K562 (cell line): ENCODE data around the gene DTL. TPM values are rescaled to one million over a fixed set of nuclear protein-coding genes. Genes with fewer than 3 reads are reported as not detected.

Experiments used
- AFF1 ChIP-seq, 2 experiments: fragments of 450-650 bp; IDR thresholded peaks; 2 replicates each; pipeline ENCODE4 v1.6.1; 2018; ENCODE audit warnings: mild to moderate bottlenecking in 2 of 2, low read depth in 1 of 2; ENCODE audit not compliant: partially characterized antibody in 2 of 2
- CSDE1 ChIP-seq, 2 experiments: fragments of 450-650 bp; IDR thresholded peaks; 2 replicates each; pipeline ENCODE4 v1.6.1; 2016; ENCODE audit warnings: mild to moderate bottlenecking in 1 of 2
- E2F6 ChIP-seq, 2 experiments: IDR thresholded peaks; 2 replicates each; pipeline ENCODE4 v1.6.1; 2011; ENCODE audit warnings: borderline replicate concordance in 1 of 2, control low read depth in 1 of 2, low read depth in 1 of 2, low read length in 1 of 2, mild to moderate bottlenecking in 1 of 2, mixed read lengths in 1 of 2, moderate library complexity in 1 of 2; ENCODE audit not compliant: insufficient read depth in 1 of 2, insufficient read length in 1 of 2, poor library complexity in 1 of 2, severe bottlenecking in 1 of 2; ENCODE audit errors: extremely low read depth in 1 of 2
- ESRRB ChIP-seq: fragments of 250-450 bp; sonication (Bioruptor Pico); IDR thresholded peaks from 2 replicates; pipeline ENCODE4 v1.5.0; 2020; ENCODE audit warnings: mild to moderate bottlenecking, moderate library complexity, borderline replicate concordance
- KAT7 ChIP-seq: sonication (generic); formaldehyde crosslinking; IDR thresholded peaks from 2 replicates; pipeline ENCODE4 v1.8.0; 2022; ENCODE audit warnings: missing genetic modification reagents, mild to moderate bottlenecking, borderline replicate concordance
- MCM5 ChIP-seq: fragments of 450-650 bp; IDR thresholded peaks from 2 replicates; pipeline ENCODE4 v1.6.1; 2016; ENCODE audit warnings: low read depth
- MTF1 ChIP-seq: fragments of 250-450 bp; sonication (Bioruptor Pico); IDR thresholded peaks from 2 replicates; pipeline ENCODE4 v1.9.0; 2021; ENCODE audit warnings: moderate library complexity, mild to moderate bottlenecking, inconsistent platforms, borderline replicate concordance
- NKRF ChIP-seq: fragments of 450-650 bp; IDR thresholded peaks from 2 replicates; pipeline ENCODE4 v1.6.1; 2016; ENCODE audit warnings: borderline replicate concordance
- TEAD2 ChIP-seq: fragments of 450-650 bp; IDR thresholded peaks from 2 replicates; pipeline ENCODE4 v1.6.1; 2016; ENCODE audit warnings: missing genetic modification characterization, control low read depth, missing compliant biosample characterization
- polyA plus RNA-seq, 8 experiments: library from polyadenylated mRNA; depleted of rRNA in 4 of 8; stranded (reverse) in 5 of 8; unstranded in 3 of 8; fragments of >200 nt; fragmentation: Nextera tagmentation in 2 of 8; fragmentation: Illumina TruSeq in 1 of 8; extraction: Ambion mirVana in 2 of 8; extraction: Trizol in 1 of 8; gene quantifications; 2 replicates each; pipeline versions ENCODE4 v1.2.1 to v1.2.3, GENCODE V29; 2011 to 2014; ENCODE audit warnings: inconsistent platforms in 1 of 8, missing spikeins in 1 of 8
- total RNA-seq, 7 experiments: library from RNA; depleted of rRNA in 6 of 7; stranded (reverse); fragments of >200 nt in 6 of 7; fragmentation: Illumina TruSeq in 2 of 7; extraction: Trizol in 2 of 7; gene quantifications; 2 replicates each; pipeline versions ENCODE4 v1.2.1 to v1.2.3, GENCODE V29; 2011 to 2021; ENCODE audit warnings: low replicate concordance in 1 of 7
- TF ChIP-seq, protein P1 (sequence below): sonication (generic); formaldehyde crosslinking; IDR thresholded peaks from 2 replicates; pipeline ENCODE4 v1.5.0; 2020; ENCODE audit warnings: missing genetic modification reagents
- TF ChIP-seq, protein P2 (sequence below): fragments of 250-450 bp; sonication (Bioruptor Pico); IDR thresholded peaks from 2 replicates; pipeline ENCODE4 v1.4.0; 2020; ENCODE audit warnings: mild to moderate bottlenecking, moderate library complexity
- TF ChIP-seq, protein P3 (sequence below): fragments of 250-450 bp; sonication (Bioruptor Pico); IDR thresholded peaks from 2 replicates; pipeline ENCODE4 v1.4.0; 2020; ENCODE audit warnings: borderline replicate concordance

The DTL gene
- total and polyA plus RNA-seq, 9 of the 15 experiments (the other 6 are each of a cell fraction or from before 2014, with no cell fraction given), result 38.3 to 81.0 (median 63.2) TPM

GRCh38 chr1:212118167-212118871 is 82.8 kb downstream of the DTL start (continued):
- TF ChIP-seq, protein P1, sequence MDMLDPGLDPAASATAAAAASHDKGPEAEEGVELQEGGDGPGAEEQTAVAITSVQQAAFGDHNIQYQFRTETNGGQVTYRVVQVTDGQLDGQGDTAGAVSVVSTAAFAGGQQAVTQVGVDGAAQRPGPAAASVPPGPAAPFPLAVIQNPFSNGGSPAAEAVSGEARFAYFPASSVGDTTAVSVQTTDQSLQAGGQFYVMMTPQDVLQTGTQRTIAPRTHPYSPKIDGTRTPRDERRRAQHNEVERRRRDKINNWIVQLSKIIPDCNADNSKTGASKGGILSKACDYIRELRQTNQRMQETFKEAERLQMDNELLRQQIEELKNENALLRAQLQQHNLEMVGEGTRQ (CRISPR knock-in tag), result no peak
- TF ChIP-seq E2F6 (IDR thresholded peaks at IDR 0.05; ENCODE audit: borderline replicate concordance in 1 of 2, extremely low read depth in 1 of 2, insufficient read depth in 1 of 2, insufficient read length in 1 of 2, low read depth in 1 of 2, low read length in 1 of 2, poor library complexity in 1 of 2, severe bottlenecking in 1 of 2) (no peak), MTF1 (CRISPR knock-in tag) (no peak), ESRRB (CRISPR knock-in tag) (no peak), CSDE1 (IDR thresholded peaks at IDR 0.05) (no peak), TEAD2 (tag) (no peak), MCM5 (no peak), NKRF (no peak), AFF1 (IDR thresholded peaks at IDR 0.05; ENCODE audit: low read depth in 1 of 2, partially characterized antibody in 2 of 2) (no peak), KAT7 (CRISPR knock-in tag) (peak; percentile 49; the same call in 1 of the 2 replicates)
- TF ChIP-seq, protein P2, sequence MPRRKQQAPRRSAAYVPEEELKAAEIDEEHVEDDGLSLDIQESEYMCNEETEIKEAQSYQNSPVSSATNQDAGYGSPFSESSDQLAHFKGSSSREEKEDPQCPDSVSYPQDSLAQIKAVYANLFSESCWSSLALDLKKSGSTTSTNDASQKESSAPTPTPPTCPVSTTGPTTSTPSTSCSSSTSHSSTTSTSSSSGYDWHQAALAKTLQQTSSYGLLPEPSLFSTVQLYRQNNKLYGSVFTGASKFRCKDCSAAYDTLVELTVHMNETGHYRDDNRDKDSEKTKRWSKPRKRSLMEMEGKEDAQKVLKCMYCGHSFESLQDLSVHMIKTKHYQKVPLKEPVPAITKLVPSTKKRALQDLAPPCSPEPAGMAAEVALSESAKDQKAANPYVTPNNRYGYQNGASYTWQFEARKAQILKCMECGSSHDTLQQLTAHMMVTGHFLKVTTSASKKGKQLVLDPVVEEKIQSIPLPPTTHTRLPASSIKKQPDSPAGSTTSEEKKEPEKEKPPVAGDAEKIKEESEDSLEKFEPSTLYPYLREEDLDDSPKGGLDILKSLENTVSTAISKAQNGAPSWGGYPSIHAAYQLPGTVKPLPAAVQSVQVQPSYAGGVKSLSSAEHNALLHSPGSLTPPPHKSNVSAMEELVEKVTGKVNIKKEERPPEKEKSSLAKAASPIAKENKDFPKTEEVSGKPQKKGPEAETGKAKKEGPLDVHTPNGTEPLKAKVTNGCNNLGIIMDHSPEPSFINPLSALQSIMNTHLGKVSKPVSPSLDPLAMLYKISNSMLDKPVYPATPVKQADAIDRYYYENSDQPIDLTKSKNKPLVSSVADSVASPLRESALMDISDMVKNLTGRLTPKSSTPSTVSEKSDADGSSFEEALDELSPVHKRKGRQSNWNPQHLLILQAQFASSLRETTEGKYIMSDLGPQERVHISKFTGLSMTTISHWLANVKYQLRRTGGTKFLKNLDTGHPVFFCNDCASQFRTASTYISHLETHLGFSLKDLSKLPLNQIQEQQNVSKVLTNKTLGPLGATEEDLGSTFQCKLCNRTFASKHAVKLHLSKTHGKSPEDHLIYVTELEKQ (CRISPR knock-in tag), result no peak
- TF ChIP-seq, protein P3, sequence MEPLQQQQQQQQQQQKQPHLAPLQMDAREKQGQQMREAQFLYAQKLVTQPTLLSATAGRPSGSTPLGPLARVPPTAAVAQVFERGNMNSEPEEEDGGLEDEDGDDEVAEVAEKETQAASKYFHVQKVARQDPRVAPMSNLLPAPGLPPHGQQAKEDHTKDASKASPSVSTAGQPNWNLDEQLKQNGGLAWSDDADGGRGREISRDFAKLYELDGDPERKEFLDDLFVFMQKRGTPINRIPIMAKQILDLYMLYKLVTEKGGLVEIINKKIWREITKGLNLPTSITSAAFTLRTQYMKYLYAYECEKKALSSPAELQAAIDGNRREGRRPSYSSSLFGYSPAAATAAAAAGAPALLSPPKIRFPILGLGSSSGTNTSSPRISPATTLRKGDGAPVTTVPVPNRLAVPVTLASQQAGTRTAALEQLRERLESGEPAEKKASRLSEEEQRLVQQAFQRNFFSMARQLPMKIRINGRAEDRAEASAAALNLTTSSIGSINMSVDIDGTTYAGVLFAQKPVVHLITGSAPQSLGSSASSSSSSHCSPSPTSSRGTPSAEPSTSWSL (CRISPR knock-in tag), result no peak
